HepG2 (cell line): ENCODE measurements around the gene RABEP2. TPM values are rescaled to one million over a fixed set of nuclear protein-coding genes. Genes with fewer than 3 reads are reported as not detected.

Source experiments
- ATAC-seq: fragments of 200-7000 bp; cut with Tn5 transposase; 3 replicates; pipeline ENCODE4 v1.9.1; 2020; ENCODE audit warnings: mild to moderate bottlenecking, moderate library complexity
- BruUV-seq: library from RNA; stranded (reverse); fragments of 400-500 nt; replicated peaks from 2 replicates; lab custom pipeline; 2021; lab: Mats Ljungman, UMichigan
- CTCF ChIA-PET: fragments of 300-600 bp; formaldehyde crosslinking; extraction: SDS; loops from one replicate; lab custom pipeline; 2021; ENCODE audit warnings: low total read pairs, inconsistent platforms, low intra/inter-chr PET ratio; lab: Yijun Ruan, JAX
- POLR2A ChIA-PET: fragments of 350-600 bp; sonication (Branson Sonifier 250); formaldehyde crosslinking; loops from one replicate; lab custom pipeline; 2020; ENCODE audit warnings: antibody characterized with exemption, inconsistent platforms; lab: Yijun Ruan, JAX
- DNase-seq: peaks from one replicate; pipeline ENCODE4 v3.0.0-alpha.2; 2015; ENCODE audit warnings: low spot score
- FAIRE-seq: peaks from 3 replicates; lab custom pipeline; 2011; peaks lifted over from hg19 to GRCh38; lab: Jason Lieb, UNC
- H2AFZ ChIP-seq: one replicate; pipeline ENCODE4 v1.6.1; 2011; ENCODE audit warnings: low read length, inconsistent platforms
- H3K27ac ChIP-seq: fragments of 300-600 bp; 3 replicates; pipeline ENCODE4 v1.8.0; 2011; ENCODE audit warnings: mixed run types, mild to moderate bottlenecking, mixed read lengths, low read length, inconsistent platforms; ENCODE audit not compliant: insufficient read depth; ENCODE audit errors: extremely low read length
- H3K27me3 ChIP-seq, 2 experiments: fragments of 200-600 bp in 1 of 2; 2 replicates in 1 of 2; 3 replicates in 1 of 2; pipeline versions ENCODE4 v1.6.0 to v1.8.0; 2011; ENCODE audit warnings: low read length in 2 of 2, mild to moderate bottlenecking in 2 of 2, moderate library complexity in 2 of 2, inconsistent platforms in 1 of 2; ENCODE audit not compliant: insufficient read depth in 2 of 2, control insufficient read depth in 1 of 2
- H3K36me3 ChIP-seq, 2 experiments: fragments of 200-600 bp in 1 of 2; replicated peaks in 1 of 2; 2 replicates in 1 of 2; 3 replicates in 1 of 2; pipeline versions ENCODE4 v1.5.1 to v1.8.0; 2011; ENCODE audit warnings: low read length in 2 of 2, inconsistent platforms in 1 of 2; ENCODE audit not compliant: insufficient read depth in 2 of 2, control insufficient read depth in 1 of 2
- H3K4me1 ChIP-seq: 2 replicates; pipeline ENCODE4 v1.5.1; 2012; ENCODE audit warnings: low read length, inconsistent platforms; ENCODE audit not compliant: insufficient read depth
- H3K4me2 ChIP-seq: 2 replicates; pipeline ENCODE4 v1.6.0; 2011; ENCODE audit warnings: low read depth, low read length, inconsistent platforms
- H3K4me3 ChIP-seq, 3 experiments: fragments of 200-600 bp in 1 of 3; sonication (generic), shearing (Covaris generic) in 1 of 3; replicated peaks in 1 of 3; 2 replicates each; pipeline ENCODE4 v1.5.1; 2011 to 2016; ENCODE audit warnings: low read length in 3 of 3, inconsistent platforms in 2 of 3, low read depth in 2 of 3, mild to moderate bottlenecking in 2 of 3, control low read depth in 1 of 3, mixed read lengths in 1 of 3; ENCODE audit not compliant: insufficient read depth in 1 of 3
- H3K79me2 ChIP-seq: one replicate; pipeline ENCODE4 v1.6.1; 2011; ENCODE audit warnings: low read length, inconsistent platforms; ENCODE audit not compliant: insufficient read depth
- H3K9ac ChIP-seq: 2 replicates; pipeline ENCODE4 v1.6.0; 2011; ENCODE audit warnings: mild to moderate bottlenecking, low read depth, low read length, inconsistent platforms; ENCODE audit not compliant: insufficient read depth
- H3K9me3 ChIP-seq: 2 replicates; pipeline ENCODE4 v1.5.1; 2012; ENCODE audit warnings: mild to moderate bottlenecking, low read length
- H4K20me1 ChIP-seq: 2 replicates; pipeline ENCODE4 v1.6.0; 2011; ENCODE audit warnings: inconsistent platforms, mild to moderate bottlenecking, low read length, moderate library complexity; ENCODE audit not compliant: insufficient read depth
- ATF6 ChIP-seq: sonication (generic); formaldehyde crosslinking; conservative IDR thresholded peaks from 2 replicates; pipeline ENCODE4 v1.4.0; 2020; ENCODE audit warnings: missing genetic modification reagents
- FIP1L1 ChIP-seq: fragments of 200-400 bp; formaldehyde crosslinking; IDR thresholded peaks from 2 replicates; pipeline ENCODE4 v1.6.1; 2018; ENCODE audit warnings: low read depth, mild to moderate bottlenecking, low read length, moderate library complexity, borderline replicate concordance; ENCODE audit not compliant: insufficient read depth
- GATAD1 ChIP-seq: IDR thresholded peaks from 2 replicates; pipeline ENCODE4 v1.6.1; 2016; ENCODE audit warnings: missing genetic modification reagents, missing compliant biosample characterization
- TIGD3 ChIP-seq: sonication (generic); formaldehyde crosslinking; IDR thresholded peaks from 2 replicates; pipeline ENCODE4 v1.5.1; 2020; ENCODE audit warnings: mild to moderate bottlenecking, missing genetic modification reagents, borderline replicate concordance
- ZNF121 ChIP-seq: sonication (generic); formaldehyde crosslinking; IDR thresholded peaks from 2 replicates; pipeline ENCODE4 v1.5.0; 2020; ENCODE audit warnings: mild to moderate bottlenecking, missing genetic modification reagents
- ZNF138 ChIP-seq: sonication (generic); formaldehyde crosslinking; IDR thresholded peaks from 2 replicates; pipeline ENCODE4 v1.5.0; 2020; ENCODE audit warnings: mild to moderate bottlenecking, low read depth, missing genetic modification reagents
- ZNF235 ChIP-seq: sonication (generic); formaldehyde crosslinking; IDR thresholded peaks from 2 replicates; pipeline ENCODE4 v1.8.1; 2023; ENCODE audit warnings: mild to moderate bottlenecking, missing genetic modification reagents, borderline replicate concordance
- WGBS: methylation state at CpG from one replicate; pipeline ENCODE4 v1.1.6; 2017; ENCODE audit warnings: low lambda C conversion rate; 5-methylcytosine and 5-hydroxymethylcytosine counted together
- in situ Hi-C: cut with HindIII; loops from 2 replicates; pipeline ENCODE4 v1.10.0; 2017; ENCODE audit warnings: low pct_unique_long_range_greater_than_20kb; ENCODE audit not compliant: extremely low pct_ligation_motif_present
- intact Hi-C: fragments of 100-400 bp; cut with micrococcal nuclease; formaldehyde crosslinking; loops from one replicate; pipeline ENCODE4 v1.10.0; 2022; ENCODE audit not compliant: unreplicated experiment
- polyA plus RNA-seq, 8 experiments: library from polyadenylated mRNA; depleted of rRNA in 3 of 8; stranded (reverse) in 7 of 8; unstranded in 1 of 8; fragments of >200 nt; fragmentation: Illumina TruSeq in 4 of 8; extraction: Trizol in 4 of 8; gene quantifications; 2 replicates each; pipeline versions ENCODE4 v1.2.1 to v1.2.3, GENCODE V29; 2011 to 2016; ENCODE audit warnings: low read depth in 4 of 8, missing spikeins in 1 of 8, mixed read lengths in 1 of 8; ENCODE audit not compliant: insufficient read depth in 1 of 8
- total RNA-seq, 5 experiments: library from RNA; depleted of rRNA; stranded (reverse); fragments of >200 nt; fragmentation: Illumina TruSeq; extraction: Trizol; gene quantifications; 2 replicates each; pipeline ENCODE4 v1.2.3, GENCODE V29; 2016; ENCODE audit warnings: low read depth in 1 of 5

The RABEP2 gene
- total and polyA plus RNA-seq, 2 of the 13 experiments (the other 11 are each of a cell fraction or from before 2014, with no cell fraction given), result 10.8 to 18.4 TPM

DNA sequence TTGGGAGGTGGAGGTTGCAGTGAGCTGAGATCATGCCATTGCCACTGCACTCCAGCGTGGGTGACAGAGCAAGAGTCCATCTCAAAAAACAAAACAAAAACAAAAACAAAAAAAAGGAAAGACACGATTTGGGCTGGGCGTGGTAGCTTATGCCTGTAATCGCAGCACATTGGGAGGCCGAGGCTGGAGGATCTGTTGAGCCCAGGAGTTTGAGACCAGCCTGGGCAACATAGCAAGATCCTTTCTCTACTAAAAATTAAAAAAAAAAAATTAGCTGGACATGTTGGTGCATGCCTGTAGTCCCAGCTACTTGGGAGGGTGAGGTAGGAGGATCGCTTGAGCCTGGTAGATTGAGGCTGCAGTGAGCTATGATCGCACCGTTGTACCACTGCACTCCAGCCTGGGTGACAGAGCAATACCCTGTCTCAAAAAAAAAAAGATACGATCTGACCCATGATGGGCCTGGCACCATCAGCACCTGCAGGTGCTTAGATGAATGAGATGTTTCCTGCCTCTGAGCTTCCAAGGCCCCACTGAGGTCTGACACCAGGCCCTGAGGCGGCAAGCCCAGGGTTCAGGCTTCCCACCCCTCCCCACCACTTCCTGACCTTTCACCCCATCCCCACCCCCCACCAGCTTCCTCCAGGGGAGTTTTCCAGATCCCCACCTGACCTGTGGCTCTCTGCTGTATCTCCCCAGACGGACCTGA lies 25.0 kb downstream of the RABEP2 start:
- TF ChIP-seq ZNF121 (CRISPR knock-in tag) (peak; percentile 76), ZNF235 (CRISPR knock-in tag) (no peak)
- Histone ChIP-seq H2AFZ (no peak overlapping the region), H3K9ac (no peak overlapping the region), H3K27me3 (no peaks in the 10 kb centered on the region), H3K36me3 (peaks cover 14 to 17% of the 10 kb centered on the region in 2 experiments), H3K9me3 (no peaks in the 10 kb centered on the region), H3K4me3 (no peak overlapping the region), H3K4me2 (no peak overlapping the region), H3K79me2 (no peaks in the 10 kb centered on the region), H3K4me1 (peaks cover 13% of the 10 kb centered on the region), H3K27ac (no peak overlapping the region), H4K20me1 (no peaks in the 10 kb centered on the region)
- DNase-seq (no peak), ATAC-seq (no peak), FAIRE-seq (no peak)
- in situ Hi-C loops (no loop called here), intact Hi-C loops (no loop called here)
- WGBS, result 96% methylated on average over 11 of the region's 11 CpGs
- no TSS peak for BruUV-seq
- ChIA-PET CTCF (no interaction called here), POLR2A (no interaction called here)

GRCh38 chr16:28898942-28899341 lies 26.1 kb downstream of the RABEP2 start:
- no peaks in the 10 kb centered on the region for H3K27me3 ChIP-seq
- no peaks in the 10 kb centered on the region for H4K20me1 ChIP-seq
- H3K9ac ChIP-seq, result no peak overlapping the region
- WGBS, result 94% methylated on average over 4 of the region's 4 CpGs
- ChIA-PET POLR2A (no interaction called here), CTCF (no interaction called here)
- DNase-seq (no peak), ATAC-seq (no peak), FAIRE-seq (no peak)
- no peak overlapping the region for H3K4me2 ChIP-seq
- no peak overlapping the region for H2AFZ ChIP-seq
- H3K79me2 ChIP-seq, result no peaks in the 10 kb centered on the region
- in situ Hi-C loops, result no loop called here
- no peak overlapping the region for H3K27ac ChIP-seq
- peaks cover 13% of the 10 kb centered on the region for H3K4me1 ChIP-seq
- intact Hi-C loops, result no loop called here
- H3K9me3 ChIP-seq, result no peaks in the 10 kb centered on the region
- H3K4me3 ChIP-seq, result no peak overlapping the region
- TF ChIP-seq FIP1L1 (no peak), ATF6 (no peak), ZNF138 (CRISPR knock-in tag) (no peak), TIGD3 (no peak), GATAD1 (CRISPR knock-in tag) (no peak)
- peaks cover 20 to 25% of the 10 kb centered on the region in 2 experiments for H3K36me3 ChIP-seq
- no TSS peak for BruUV-seq
